Heart left ventricle (tissue), 16 donors: ENCODE measurements around the gene SGPL1. TPM values are rescaled to one million over a fixed set of nuclear protein-coding genes. Genes with fewer than 3 reads are reported as not detected.

ENCODE experiments used
- ATAC-seq, 4 donors: fragments of 200-7000 bp; cut with Tn5 transposase; one replicate each; pipeline ENCODE4 v1.9.1; 2020 to 2022; ENCODE audit warnings: moderate library complexity in 4 of 4, mild to moderate bottlenecking in 3 of 4, moderate number of reproducible peaks in 1 of 4
- DNase-seq, 5 donors: peaks; one replicate each; pipeline ENCODE4 v3.0.0-alpha.2; 2020
- H3K27ac ChIP-seq, 12 donors: fragments of 200-600 bp; sonication (generic) in 4 of 12; one replicate each; pipeline versions ENCODE4 v1.5.0 to v1.8.0; 2016 to 2022; ENCODE audit warnings: mild to moderate bottlenecking in 2 of 12
- H3K27me3 ChIP-seq, 9 donors: fragments of 200-600 bp; sonication (generic) in 2 of 9; one replicate each; pipeline versions ENCODE4 v1.5.1 to v1.8.0; 2016 to 2022; ENCODE audit warnings: mild to moderate bottlenecking in 3 of 9
- H3K36me3 ChIP-seq, 9 donors: fragments of 200-600 bp; sonication (generic) in 2 of 9; one replicate each; pipeline versions ENCODE4 v1.5.0 to v1.8.0; 2018 to 2022; ENCODE audit warnings: mild to moderate bottlenecking in 2 of 9
- H3K4me1 ChIP-seq, 12 donors: fragments of 200-600 bp; sonication (generic) in 4 of 12; one replicate each; pipeline versions ENCODE4 v1.5.0 to v1.8.0; 2016 to 2022; ENCODE audit warnings: mild to moderate bottlenecking in 3 of 12
- H3K4me3 ChIP-seq, 12 donors: fragments of 200-600 bp; sonication (generic) in 4 of 12; one replicate each; pipeline versions ENCODE4 v1.5.0 to v1.8.0; 2017 to 2022; ENCODE audit warnings: mild to moderate bottlenecking in 9 of 12, moderate library complexity in 4 of 12
- H3K9me3 ChIP-seq, 12 donors: fragments of 200-600 bp; sonication (generic) in 4 of 12; one replicate each; pipeline versions ENCODE4 v1.5.0 to v1.8.0; 2016 to 2022; ENCODE audit warnings: mild to moderate bottlenecking in 1 of 12
- CTCF ChIP-seq, 12 donors: fragments of 200-600 bp; sonication (generic) in 4 of 12; IDR thresholded peaks; one replicate each; pipeline versions ENCODE4 v1.5.0 to v1.8.0; 2018 to 2022; ENCODE audit warnings: antibody characterized with exemption in 12 of 12, mild to moderate bottlenecking in 5 of 12
- POLR2A ChIP-seq, 2 donors: fragments of 450-650 bp; IDR thresholded peaks; one replicate each; pipeline ENCODE4 v1.6.1; 2017; ENCODE audit warnings: antibody characterized with exemption in 2 of 2, mild to moderate bottlenecking in 2 of 2, moderate library complexity in 2 of 2
- WGBS, 4 donors: extraction: QIAGEN DNeasy Blood & Tissue Kit in 2 of 4; methylation state at CpG; one replicate each; pipeline versions ENCODE4 v1.1.5 to v1.1.7; 2013 to 2018; 5-methylcytosine and 5-hydroxymethylcytosine counted together
- intact Hi-C, 10 donors: fragments of 100-400 bp; cut with DNase I; formaldehyde crosslinking; loops; one replicate each; pipeline versions ENCODE4 v1.11.1 to v1.14.2; 2022
- polyA plus RNA-seq, 2 donors: library from polyadenylated mRNA; stranded (reverse); fragments of 200-250 nt; gene quantifications; one replicate each; pipeline ENCODE4 v1.2.3, GENCODE V29; 2013
- total RNA-seq, 9 donors: library from RNA; depleted of rRNA in 2 of 9; stranded (reverse); fragments of >200 nt in 2 of 9; fragmentation: NEBNext Ultra II Directional in 3 of 9; extraction: Animal tissue kit (Norgen Biotek cat#: 25700) in 3 of 9; gene quantifications; one replicate each; pipeline versions ENCODE4 v1.1.0 to v1.2.4, GENCODE V29; 2016 to 2023
- donor health status: ischemic (EF 13 %, LVEDD 7.1; RV severe dilation, severe dysfunction).
- donor health status: healthy with polysubstance abuse.
- donor health status: DM: no; HTN: yes; CAD: no.
- donor health status: DM: no; HTN: no; CAD: no.
- donor health status: ischemic (EF 25% LVEDD 6.9; RV normal size, moderate dysfunction).
- donor health status: ischemic (EF 25% LVEDD 5.7; RV mildly dilated, moderate dysfunction).
- donor health status: healthy.
- donor health status: DM: yes; HTN: yes; CAD: no.
- donor health status: ischemic (EF 35%, LVEDD 5.7; RV mildly dilated, moderate dysfunction).
- donor health status: nonischemic (EF 11% LVEDD 7.7; RV severe dilation, severe dysfunction).
- donor health status: DM: yes; HTN: yes; CAD: no.
- donor health status: PGD.
- donor health status: ischemic (EF 29% LVEDD 5.4; RV normal size, mild dysfunction).
- donor health status: nonischemic (EF 23%, LVEDD 6.1; RV moderate dilation, normal function).

The SGPL1 gene
- total and polyA plus RNA-seq, 11 donors: 2.9 to 32.3 (median 11.4) TPM

GRCh38 chr10:70774810-70775678, 40.7 kb upstream of the SGPL1 start:
- ATAC-seq: no peak
- H3K9me3 ChIP-seq: no peaks in the 10 kb centered on the region
- TF ChIP-seq CTCF (IDR thresholded peaks at IDR 0.05) (no peak), POLR2A (IDR thresholded peaks at IDR 0.05) (no peak)
- H3K4me1 ChIP-seq: peaks cover 0 to 12% (median 0%) of the 10 kb centered on the region in 12 donors
- no peak overlapping the region for H3K4me3 ChIP-seq
- DNase-seq: peak in 2 of 5 donors; percentile 11 to 44
- no peak overlapping the region for H3K27ac ChIP-seq
- 75 to 88% (median 81%) methylated on average over 13 to 14 of the region's 14 CpGs for WGBS, 4 donors
- H3K27me3 ChIP-seq: no peaks in the 10 kb centered on the region
- intact Hi-C loops: no loop called here
- no peaks in the 10 kb centered on the region for H3K36me3 ChIP-seq

- intact Hi-C loops: no loop called here
- WGBS, 4 donors: 88 to 93% (median 92%) methylated on average over 8 to 13 of the region's 13 CpGs
- Histone ChIP-seq H3K27me3 (no peaks in the 10 kb centered on the region), H3K4me3 (no peak overlapping the region), H3K36me3 (no peaks in the 10 kb centered on the region), H3K4me1 (peaks cover 0 to 12% (median 0%) of the 10 kb centered on the region in 12 donors), H3K27ac (no peak overlapping the region), H3K9me3 (no peaks in the 10 kb centered on the region)
- ATAC-seq: no peak
- TF ChIP-seq POLR2A (IDR thresholded peaks at IDR 0.05): no peak
- TF ChIP-seq CTCF (IDR thresholded peaks at IDR 0.05): no peak
- DNase-seq: peak in 2 of 5 donors; percentile 9 to 54
These were observed 39.9 kb upstream of the SGPL1 start for GRCh38 chr10:70775679-70776454.

GRCh38 chr10:70776455-70777005, 39.2 kb upstream of the SGPL1 start:
- H3K27me3 ChIP-seq: no peaks in the 10 kb centered on the region
- TF ChIP-seq CTCF (IDR thresholded peaks at IDR 0.05) (no peak), POLR2A (IDR thresholded peaks at IDR 0.05) (no peak)
- no peaks in the 10 kb centered on the region for H3K9me3 ChIP-seq
- no peak for DNase-seq
- no peak for ATAC-seq
- 82 to 97% (median 95%) methylated on average over 10 to 11 of the region's 11 CpGs for WGBS, 4 donors
- intact Hi-C loops: no loop called here
- H3K27ac ChIP-seq: no peak overlapping the region
- no peaks in the 10 kb centered on the region for H3K36me3 ChIP-seq
- H3K4me3 ChIP-seq: no peak overlapping the region
- H3K4me1 ChIP-seq: peaks cover 0 to 12% (median 0%) of the 10 kb centered on the region in 12 donors
